Amniotic stem cell (primary cell): Measurements from ENCODE around the gene MYO7B.
"Not testable (repeated sequence)": the region's sequence is repeated elsewhere in the genome, so short reads cannot be mapped to it uniquely, and the experiment has no call there.

Source experiments
- DNase-seq: peaks from one replicate; lab custom pipeline; 2025; lab: John Stamatoyannopoulos, UW

The MYO7B gene

GRCh38 chr2:127524198-127524834, 11.2 kb upstream of the MYO7B start:
- not testable (repeated sequence) for DNase-seq

GRCh38 chr2:127525691-127526131, 9.8 kb upstream of the MYO7B start:
- DNase-seq = no peak

GRCh38 chr2:127526132-127527000, 9.1 kb upstream of the MYO7B start, which contains the start of gene IWS1:
Gene IWS1, minus strand, starts transcription at chr2:127526489. Its CDS starts 281 bp downstream, at chr2:127526208.
- peak; percentile 90 for DNase-seq

- DNase-seq = no peak
Observed at GRCh38 chr2:127527001-127527804, 8.3 kb upstream of the MYO7B start.

- no peak for DNase-seq
Observed at GRCh38 chr2:127528487-127528886, 7.0 kb upstream of the MYO7B start.

- not testable (repeated sequence) for DNase-seq
Observed at GRCh38 chr2:127529416-127529815, 6.1 kb upstream of the MYO7B start.

- DNase-seq = no peak
Observed at GRCh38 chr2:127530245-127531140, 5.0 kb upstream of the MYO7B start.

- DNase-seq = no peak
Observed at GRCh38 chr2:127531221-127531648, 4.2 kb upstream of the MYO7B start.

- DNase-seq = no peak
Observed at GRCh38 chr2:127532296-127532695, 3.2 kb upstream of the MYO7B start.

- no peak for DNase-seq
Observed at GRCh38 chr2:127535918-127536317, 435 bp downstream of the MYO7B start.

- no peak for DNase-seq
Observed at GRCh38 chr2:127536707-127537541, 1.4 kb downstream of the MYO7B start.

GRCh38 chr2:127537644-127538043, 2.2 kb downstream of the MYO7B start:
- no peak for DNase-seq

GRCh38 chr2:127541809-127542208, 6.3 kb downstream of the MYO7B start:
- DNase-seq = no peak

GRCh38 chr2:127542231-127542630, 6.7 kb downstream of the MYO7B start:
- DNase-seq = no peak

GRCh38 chr2:127543013-127543501, 7.6 kb downstream of the MYO7B start:
- not testable (repeated sequence) for DNase-seq

GRCh38 chr2:127545189-127545588, 9.7 kb downstream of the MYO7B start:
- no peak for DNase-seq

- no peak for DNase-seq
Observed at GRCh38 chr2:127545796-127546195, 10.3 kb downstream of the MYO7B start.

GRCh38 chr2:127546797-127547196, 11.3 kb downstream of the MYO7B start:
- DNase-seq = no peak

GRCh38 chr2:127551221-127551930, 15.9 kb downstream of the MYO7B start:
- no peak for DNase-seq
